GM23338 (cell line): Measurements from ENCODE around the gene DTD1. TPM values are rescaled to one million over a fixed set of nuclear protein-coding genes. Genes with fewer than 3 reads are reported as not detected.

ENCODE experiments used
- polyA plus RNA-seq: library from polyadenylated mRNA; unstranded; fragments of >200 nt; fragmentation: Nextera tagmentation; extraction: Ambion mirVana; gene quantifications from 2 replicates; pipeline ENCODE4 v1.2.1, GENCODE V29; 2016
- small RNA-seq: library from RNA; depleted of rRNA; stranded (forward); fragments of <200 nt; gene quantifications from one replicate; pipeline ENCODE3, GENCODE V24; 2014; ENCODE audit warnings: low replicate concordance
- total RNA-seq: library from RNA; depleted of rRNA; stranded (reverse); fragments of >200 nt; shearing (Covaris generic); gene quantifications from 2 replicates; pipeline ENCODE4 v1.2.3, GENCODE V29; 2014; rRNA removed

DTD1 gene
- total and polyA plus RNA-seq, 2 experiments from 2014 or later, result 69.8 to 74.0 TPM

Small RNAs within 50 kb of the gene (small RNA-seq; reads per million reads assigned to genes)
- gene RN7SL638P (not detected), gene RNU6ATAC34P (not detected)

Other genes starting within 250 kb of the DTD1 start
- 6.7 and 8.3 TPM in 2 replicates for gene DZANK1, start 121.0 kb upstream of the DTD1 start, total RNA-seq
- gene DZANK1, start 121.0 kb upstream of the DTD1 start, polyA plus RNA-seq, result 6.1 and 7.9 TPM in 2 replicates
- 15.7 and 30.6 TPM in 2 replicates for gene POLR3F, start 120.7 kb upstream of the DTD1 start, total RNA-seq
- gene POLR3F, start 120.7 kb upstream of the DTD1 start, polyA plus RNA-seq, result 10.5 and 11.0 TPM in 2 replicates
- 21.1 and 26.2 TPM in 2 replicates for gene RBBP9, start 90.8 kb upstream of the DTD1 start, total RNA-seq
- gene RBBP9, start 90.8 kb upstream of the DTD1 start, polyA plus RNA-seq, result 3.2 and 4.8 TPM in 2 replicates
- gene SEC23B, start 80.1 kb upstream of the DTD1 start, total RNA-seq, result 50.0 and 66.6 TPM in 2 replicates
- gene SEC23B, start 80.1 kb upstream of the DTD1 start, polyA plus RNA-seq, result 27.2 and 28.3 TPM in 2 replicates
- 94.3 and 108 TPM in 2 replicates for gene SMIM26, start 20.6 kb upstream of the DTD1 start, total RNA-seq
- 308 and 363 TPM in 2 replicates for gene SMIM26, start 20.6 kb upstream of the DTD1 start, polyA plus RNA-seq
- gene SCP2D1, start 225.7 kb downstream of the DTD1 start, total RNA-seq, result not detected in 2 replicates
- not detected in 2 replicates for gene SCP2D1, start 225.7 kb downstream of the DTD1 start, polyA plus RNA-seq